Medulla oblongata (tissue), 1 donor: Measurements from ENCODE around the gene TOMM40.
"Not testable (repeated sequence)": the region's sequence is repeated elsewhere in the genome, so short reads cannot be mapped to it uniquely, and the experiment has no call there.

Experiments used
- DNase-seq: peaks from one replicate; pipeline ENCODE4 v3.0.0-alpha.2; 2015; ENCODE audit errors: extremely low spot score

Gene TOMM40

DNA sequence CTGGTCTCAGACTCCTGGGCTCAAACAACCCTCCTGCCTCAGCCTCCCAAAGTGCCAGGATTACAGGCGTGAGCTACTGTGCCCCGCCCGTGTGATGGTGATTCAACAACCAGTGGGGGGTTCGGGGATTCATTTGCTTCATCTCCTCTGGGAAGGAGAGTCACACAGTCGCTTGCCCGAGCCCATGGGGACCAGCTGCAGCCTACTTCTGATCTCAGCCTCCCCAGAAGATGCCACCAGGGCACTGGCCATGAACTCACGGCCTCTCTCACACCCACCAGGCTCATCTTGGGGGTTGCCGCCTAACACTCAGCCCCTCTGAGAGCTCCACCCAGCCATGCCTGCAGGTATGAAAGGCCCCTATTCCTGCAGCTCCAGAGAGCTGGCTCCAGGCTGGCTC lies 6.8 kb downstream of the TOMM40 start:
- DNase-seq = no peak

GRCh38 chr19:44900328-44901244 lies 9.5 kb downstream of the TOMM40 start:
- DNase-seq = no peak

- no peak for DNase-seq
Measured at GRCh38 chr19:44903216-44903601, 12.2 kb downstream of the TOMM40 start.

DNA sequence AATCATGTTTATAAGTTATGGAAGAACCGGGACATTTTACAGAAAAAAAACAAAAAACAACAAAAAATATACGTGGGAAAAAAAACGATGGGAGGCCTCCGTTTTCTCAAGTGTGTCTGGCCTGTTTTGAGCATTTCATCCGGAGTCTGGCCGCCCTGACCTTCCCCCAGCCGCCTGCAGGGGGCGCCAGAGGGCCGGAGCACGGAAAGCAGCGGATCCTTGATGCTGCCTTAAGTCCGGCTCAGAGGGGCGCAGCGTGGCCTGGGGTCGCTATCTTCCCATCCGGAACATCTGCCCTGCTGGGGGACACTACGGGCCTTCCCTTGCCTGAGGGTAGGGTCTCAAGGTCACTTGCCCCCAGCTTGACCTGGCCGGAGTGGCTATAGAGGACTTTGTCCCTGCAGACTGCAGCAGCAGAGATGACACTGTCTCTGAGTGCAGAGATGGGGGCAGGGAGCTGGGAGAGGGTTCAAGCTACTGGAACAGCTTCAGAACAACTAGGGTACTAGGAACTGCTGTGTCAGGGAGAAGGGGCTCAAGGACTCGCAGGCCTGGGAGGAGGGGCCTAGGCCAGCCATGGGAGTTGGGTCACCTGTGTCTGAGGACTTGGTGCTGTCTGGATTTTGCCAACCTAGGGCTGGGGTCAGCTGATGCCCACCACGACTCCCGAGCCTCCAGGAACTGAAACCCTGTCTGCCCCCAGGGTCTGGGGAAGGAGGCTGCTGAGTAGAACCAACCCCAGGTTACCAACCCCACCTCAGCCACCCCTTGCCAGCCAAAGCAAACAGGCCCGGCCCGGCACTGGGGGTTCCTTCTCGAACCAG lies 12.8 kb downstream of the TOMM40 start:
- peak; percentile 75 for DNase-seq

DNA sequence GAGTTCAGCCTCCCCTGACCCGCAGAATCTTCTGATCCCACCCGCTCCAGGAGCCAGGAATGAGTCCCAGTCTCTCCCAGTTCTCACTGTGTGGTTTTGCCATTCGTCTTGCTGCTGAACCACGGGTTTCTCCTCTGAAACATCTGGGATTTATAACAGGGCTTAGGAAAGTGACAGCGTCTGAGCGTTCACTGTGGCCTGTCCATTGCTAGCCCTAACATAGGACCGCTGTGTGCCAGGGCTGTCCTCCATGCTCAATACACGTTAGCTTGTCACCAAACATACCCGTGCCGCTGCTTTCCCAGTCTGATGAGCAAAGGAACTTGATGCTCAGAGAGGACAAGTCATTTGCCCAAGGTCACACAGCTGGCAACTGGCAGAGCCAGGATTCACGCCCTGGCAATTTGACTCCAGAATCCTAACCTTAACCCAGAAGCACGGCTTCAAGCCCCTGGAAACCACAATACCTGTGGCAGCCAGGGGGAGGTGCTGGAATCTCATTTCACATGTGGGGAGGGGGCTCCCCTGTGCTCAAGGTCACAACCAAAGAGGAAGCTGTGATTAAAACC lies 13.5 kb downstream of the TOMM40 start:
- no peak for DNase-seq

GRCh38 chr19:44905437-44906160 lies 14.5 kb downstream of the TOMM40 start, which contains the start of gene APOE:
APOE (plus strand) TSS chr19:44905796; CDS start chr19:44906625, 829 bp downstream.
- peak; percentile 88 for DNase-seq

GRCh38 chr19:44907613-44908012 lies 16.6 kb downstream of the TOMM40 start:
- no peak for DNase-seq

GRCh38 chr19:44908074-44908835 lies 17.2 kb downstream of the TOMM40 start:
- no peak for DNase-seq

- no peak for DNase-seq
Measured at GRCh38 chr19:44908836-44909261, 17.8 kb downstream of the TOMM40 start.

- no peak for DNase-seq
Measured at GRCh38 chr19:44909775-44910174, 18.7 kb downstream of the TOMM40 start.

DNA sequence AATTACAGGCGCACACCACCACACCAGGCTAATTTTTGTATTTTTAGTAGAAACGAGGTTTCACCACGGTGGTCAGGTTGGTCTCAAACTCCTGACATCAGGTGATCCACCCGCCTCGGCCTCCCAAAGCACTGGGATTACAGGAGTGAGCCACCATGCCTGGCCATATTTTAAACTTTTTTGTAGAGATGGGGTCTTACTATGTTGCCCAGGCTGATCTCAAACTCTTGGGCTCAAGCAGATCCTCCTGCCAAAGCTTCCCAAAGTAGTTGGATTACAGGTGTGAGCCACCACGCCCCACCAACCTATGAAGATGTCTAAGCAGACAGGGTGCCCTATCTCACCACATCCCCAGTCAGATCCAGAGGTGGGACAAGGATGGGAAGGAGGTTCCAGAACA lies 20.8 kb downstream of the TOMM40 start:
- DNase-seq = not testable (repeated sequence)

DNA sequence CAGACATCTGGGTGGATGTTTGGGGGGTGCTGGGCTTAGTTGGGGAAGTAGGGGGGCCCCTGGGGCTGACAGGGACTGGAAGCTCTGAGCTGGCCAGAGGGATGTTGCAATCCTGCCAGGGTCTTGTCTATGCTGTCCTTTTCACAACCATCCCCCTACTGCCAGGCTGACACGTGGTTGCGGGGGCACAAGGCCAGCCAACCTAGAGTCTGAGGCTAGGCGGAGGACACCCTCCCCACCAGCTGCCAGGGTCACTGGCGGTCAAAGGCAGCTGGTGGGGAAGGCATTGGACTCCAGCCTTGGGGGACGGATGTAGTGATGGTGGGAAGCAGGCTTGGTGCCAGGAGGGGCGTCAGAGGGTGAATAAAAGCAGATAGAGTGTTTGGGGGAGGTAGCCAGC lies 21.8 kb downstream of the TOMM40 start:
- DNase-seq = peak; percentile 91

DNA sequence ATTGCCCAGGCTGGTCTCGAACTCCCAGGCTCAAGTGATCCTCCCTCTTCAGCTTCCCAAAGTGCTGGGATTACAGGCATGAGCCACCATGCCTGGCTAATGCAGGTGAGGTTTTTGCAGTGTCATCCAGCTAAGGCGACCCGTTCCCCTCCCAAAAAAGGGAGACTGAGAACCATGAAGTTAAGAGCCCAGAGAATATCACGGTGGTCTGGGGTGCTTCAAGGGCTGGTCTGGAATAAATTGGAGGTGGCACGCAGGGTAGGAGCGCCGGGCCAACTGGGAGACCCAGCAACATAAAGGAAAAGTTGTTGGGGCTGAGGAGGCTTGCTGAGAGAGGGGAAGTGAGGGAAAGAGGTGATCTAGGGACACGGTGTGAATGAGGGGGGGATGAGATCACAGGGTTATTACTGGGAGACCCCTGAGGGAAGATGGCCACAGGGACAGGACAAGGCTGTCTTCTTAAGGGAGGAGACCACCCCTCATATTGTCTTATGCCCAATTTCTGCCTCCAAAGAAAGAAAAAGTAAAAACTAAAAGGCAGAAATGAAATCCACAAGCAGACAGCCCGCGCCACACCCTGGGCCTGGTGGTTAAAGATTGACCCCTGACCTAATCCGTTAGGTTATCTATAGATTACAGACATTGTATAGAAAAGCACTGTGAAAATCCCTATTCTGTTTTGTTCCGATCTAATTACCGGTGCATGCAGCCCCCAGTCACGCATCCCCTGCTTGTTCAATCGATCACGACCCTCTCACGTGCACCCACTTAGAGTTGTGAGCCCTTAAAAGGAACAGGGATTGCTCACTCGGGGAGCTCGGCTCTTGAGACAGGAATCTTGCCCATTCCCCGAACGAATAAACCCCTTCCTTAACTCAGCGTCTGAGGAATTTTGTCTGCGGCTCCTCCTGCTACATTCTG lies 22.7 kb downstream of the TOMM40 start:
- peak; percentile 61 for DNase-seq

- peak; percentile 92 for DNase-seq
Measured at GRCh38 chr19:44914433-44915206, 23.6 kb downstream of the TOMM40 start, which contains the start of gene APOC1. APOC1 (plus strand) TSS chr19:44914608; CDS start chr19:44914892, 284 bp downstream.

DNA sequence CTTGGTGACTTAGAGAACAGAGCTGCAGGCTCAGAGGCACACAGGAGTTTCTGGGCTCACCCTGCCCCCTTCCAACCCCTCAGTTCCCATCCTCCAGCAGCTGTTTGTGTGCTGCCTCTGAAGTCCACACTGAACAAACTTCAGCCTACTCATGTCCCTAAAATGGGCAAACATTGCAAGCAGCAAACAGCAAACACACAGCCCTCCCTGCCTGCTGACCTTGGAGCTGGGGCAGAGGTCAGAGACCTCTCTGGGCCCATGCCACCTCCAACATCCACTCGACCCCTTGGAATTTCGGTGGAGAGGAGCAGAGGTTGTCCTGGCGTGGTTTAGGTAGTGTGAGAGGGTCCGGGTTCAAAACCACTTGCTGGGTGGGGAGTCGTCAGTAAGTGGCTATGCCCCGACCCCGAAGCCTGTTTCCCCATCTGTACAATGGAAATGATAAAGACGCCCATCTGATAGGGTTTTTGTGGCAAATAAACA lies 33.2 kb downstream of the TOMM40 start:
- no peak for DNase-seq

DNA sequence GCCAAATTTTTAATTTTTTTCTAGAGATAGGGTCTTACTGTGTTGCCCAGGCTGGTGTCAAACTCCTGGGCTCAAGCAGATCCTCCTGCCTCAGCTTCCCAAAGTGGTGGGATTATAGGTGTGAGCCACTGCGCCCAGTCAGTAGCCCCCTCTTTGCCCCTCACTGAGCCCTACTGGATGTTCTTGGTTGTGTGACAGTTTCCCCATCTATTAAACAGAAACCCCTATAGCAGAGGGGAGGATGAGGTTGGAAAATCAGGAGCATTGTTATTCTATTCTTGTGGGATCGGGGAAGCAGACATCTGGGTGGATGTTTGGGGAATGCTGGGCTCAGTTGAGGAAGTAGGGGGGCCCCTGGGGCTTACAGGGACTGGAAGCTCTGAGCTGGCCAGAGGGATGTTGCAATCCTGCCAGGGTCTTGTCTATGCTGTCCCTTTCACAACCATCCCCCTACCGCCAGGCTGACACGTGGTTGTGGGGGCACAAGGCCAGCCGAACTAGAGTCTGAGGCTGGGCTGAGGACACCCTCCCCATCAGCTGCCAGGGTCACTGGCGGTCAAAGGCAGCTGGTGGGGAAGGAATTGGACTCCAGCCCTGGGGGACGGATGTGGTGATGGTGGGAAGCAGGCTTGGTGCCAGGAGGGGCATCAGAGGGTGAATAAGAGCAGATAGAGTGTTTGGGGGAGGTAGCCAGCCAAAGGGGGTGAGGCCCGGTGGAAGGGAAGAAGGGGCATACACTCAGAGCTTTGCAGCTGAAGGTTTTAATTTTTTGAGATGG lies 34.2 kb downstream of the TOMM40 start:
- peak; percentile 93 for DNase-seq

GRCh38 chr19:44926245-44927077 lies 35.4 kb downstream of the TOMM40 start:
- not testable (repeated sequence) for DNase-seq
